Stimulated activated CD8-positive, alpha-beta memory T cell treated with anti-CD3 and anti-CD28 coated beads, Interleukin-2, amount 100 ng/mL, for 1 hour (primary cell): Measurements from ENCODE around the gene SAMD8.
"Not testable (repeated sequence)": the region's sequence is repeated elsewhere in the genome, so short reads cannot be mapped to it uniquely, and the experiment has no call there.

ENCODE experiments used
- DNase-seq, 2 donors: peaks; one replicate each; pipeline ENCODE4 v3.0.0-alpha.2; 2020; ENCODE audit warnings: low read depth in 2 of 2

SAMD8 gene

DNA sequence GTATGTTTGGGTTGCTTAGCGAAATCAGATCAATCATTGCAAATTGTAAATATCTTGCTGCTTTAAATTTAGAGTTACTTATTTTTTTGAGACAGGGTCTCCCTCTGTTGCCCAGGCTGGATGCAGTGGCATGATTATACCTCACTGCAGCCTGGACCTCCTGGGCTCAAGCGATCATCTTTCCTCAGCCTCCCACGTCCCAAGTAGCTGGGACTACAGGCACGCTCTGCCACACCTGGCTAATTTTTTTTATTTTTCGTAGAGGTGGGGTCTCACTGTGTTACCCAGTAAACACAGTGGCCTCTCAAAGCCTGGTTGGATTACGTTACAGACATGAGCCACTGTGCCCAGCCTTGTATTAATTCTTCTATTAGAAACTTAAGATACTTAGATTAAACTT lies 100.9 kb downstream of the SAMD8 start:
- no peak for DNase-seq

DNA sequence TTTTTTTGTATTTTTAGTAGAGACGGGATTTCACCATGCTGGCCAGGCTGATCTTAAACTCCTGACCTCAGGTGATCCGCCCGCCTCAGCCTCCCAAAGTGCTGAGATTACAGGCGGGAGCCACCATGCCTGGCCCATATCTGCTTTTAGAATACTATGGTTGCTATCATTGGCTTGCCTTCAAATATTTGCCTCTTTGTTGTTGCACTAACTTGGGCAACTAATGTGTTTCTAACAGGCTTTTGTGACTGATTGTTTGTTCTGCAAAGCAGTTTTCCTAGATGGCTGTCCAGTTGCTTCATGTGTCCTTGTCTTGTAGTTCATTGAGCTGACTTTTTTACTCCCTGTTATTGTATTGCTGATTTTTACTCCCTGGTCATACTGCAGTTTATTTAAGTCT lies 108.8 kb downstream of the SAMD8 start:
- no peak for DNase-seq

DNA sequence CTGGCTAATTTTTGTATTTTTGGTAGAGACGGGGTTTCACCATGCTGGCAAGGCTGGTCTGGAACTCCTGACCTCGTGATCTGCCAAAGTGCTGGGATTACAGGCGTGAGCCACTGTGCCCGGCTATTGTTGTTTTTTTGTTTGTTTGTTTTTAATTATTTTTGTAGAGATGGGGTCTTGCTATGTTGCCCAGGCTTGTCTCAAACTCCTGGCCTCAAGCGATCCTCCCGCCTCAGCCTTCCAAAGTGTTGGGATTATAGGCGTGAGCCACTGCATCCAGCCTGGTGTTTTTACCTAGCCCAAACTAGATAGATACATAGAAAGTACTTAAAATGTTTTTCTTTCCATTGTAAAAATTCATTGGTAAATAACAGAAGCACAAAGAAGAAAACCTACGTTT lies 110.0 kb downstream of the SAMD8 start:
- not testable (repeated sequence) for DNase-seq

DNA sequence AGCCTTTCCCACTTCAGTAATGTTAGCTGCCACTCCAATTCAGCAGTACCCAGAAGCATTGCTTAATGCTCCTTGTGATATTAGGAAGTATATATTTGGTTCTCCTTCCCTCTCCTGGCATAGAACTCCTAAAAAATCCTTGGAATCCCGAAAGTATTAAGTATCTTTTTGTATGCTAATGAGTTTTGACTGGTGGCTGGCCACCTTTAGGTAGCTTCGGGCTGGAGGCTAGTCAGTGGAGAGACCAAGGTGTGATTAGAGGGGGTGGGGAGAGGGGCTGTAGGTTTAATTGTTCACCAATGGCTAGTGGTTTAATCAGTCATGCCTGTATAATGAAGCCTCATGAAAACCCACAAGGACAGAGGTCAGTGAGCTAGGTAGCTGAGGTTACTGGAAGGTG lies 112.1 kb downstream of the SAMD8 start:
- no peak for DNase-seq

DNA sequence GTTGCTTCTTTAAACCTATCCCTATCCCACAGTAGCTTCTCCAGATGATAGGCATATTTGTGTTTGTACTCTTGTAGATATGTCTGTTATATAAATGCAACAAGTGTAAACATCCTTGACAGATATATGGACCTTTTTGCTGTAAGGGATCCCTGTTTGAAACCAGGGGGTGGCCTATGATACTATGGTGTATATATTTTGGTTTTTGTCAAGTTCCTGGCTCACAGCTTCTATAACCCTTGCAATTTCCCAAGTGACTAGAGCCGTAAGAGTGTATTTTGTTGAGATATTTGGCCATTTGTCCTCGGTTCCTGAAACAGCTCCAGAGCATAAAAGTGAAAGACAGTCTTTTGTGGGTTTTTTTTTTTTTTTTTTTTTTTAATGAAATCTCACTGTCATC lies 114.6 kb downstream of the SAMD8 start:
- DNase-seq, result no peak

DNA sequence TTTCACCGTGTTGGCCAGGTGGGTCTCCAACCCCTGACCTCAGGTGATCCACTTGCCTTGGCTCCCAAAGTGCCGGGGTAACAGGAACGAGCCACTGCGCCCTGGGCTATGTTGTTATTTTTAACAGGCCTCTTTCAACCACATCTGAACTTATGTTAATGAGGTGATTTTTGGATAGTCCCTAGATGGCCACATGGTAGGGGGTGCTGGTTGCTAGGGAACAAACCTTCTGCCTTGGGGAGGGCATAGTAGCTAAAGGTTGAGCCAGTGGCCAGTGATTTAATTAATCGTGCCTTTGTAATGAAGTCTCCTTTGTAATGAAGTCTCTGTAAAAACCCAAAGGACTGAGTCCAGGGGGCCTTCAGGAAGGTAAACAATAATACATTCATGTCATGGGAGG lies 115.2 kb downstream of the SAMD8 start:
- DNase-seq, result no peak

DNA sequence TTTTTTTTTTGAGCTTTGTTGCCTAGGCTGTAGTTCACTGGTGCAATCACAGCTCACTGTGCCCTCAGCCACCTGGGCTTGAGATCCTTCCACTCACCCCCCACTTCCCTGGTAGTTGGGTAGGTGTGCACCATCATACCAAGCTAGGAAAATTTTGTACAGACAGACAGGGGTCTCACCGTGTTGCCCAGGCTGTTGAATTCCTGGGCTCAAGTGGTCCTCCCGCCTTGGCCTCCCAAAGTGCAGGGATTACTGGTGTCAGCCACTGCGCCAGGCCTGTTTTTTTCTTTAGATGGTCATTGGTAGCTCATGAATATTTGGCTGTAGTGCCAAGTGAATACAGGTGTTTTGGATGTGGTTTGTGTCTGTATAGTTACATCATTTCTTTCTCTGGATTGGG lies 116.8 kb downstream of the SAMD8 start:
- DNase-seq, result no peak

DNA sequence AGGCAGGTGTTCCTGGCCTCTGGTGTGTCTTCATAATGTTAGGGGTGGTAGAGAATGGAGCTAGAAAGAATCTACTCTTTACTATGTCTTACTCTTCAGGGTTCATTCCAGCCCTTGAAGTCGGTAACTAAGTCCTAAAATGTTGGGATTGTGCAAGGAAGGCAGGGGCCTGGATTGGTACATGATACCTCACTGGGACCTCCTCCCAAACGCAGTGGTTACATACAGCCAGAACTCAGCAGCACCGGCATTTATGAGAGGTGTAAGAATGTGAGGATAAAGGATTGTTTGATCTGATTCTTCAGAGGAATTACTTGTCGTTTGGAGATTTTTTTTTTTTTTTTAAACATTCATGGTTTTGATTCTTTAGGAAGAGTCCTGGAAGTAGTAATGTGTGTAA lies 117.4 kb downstream of the SAMD8 start:
- no peak for DNase-seq

DNA sequence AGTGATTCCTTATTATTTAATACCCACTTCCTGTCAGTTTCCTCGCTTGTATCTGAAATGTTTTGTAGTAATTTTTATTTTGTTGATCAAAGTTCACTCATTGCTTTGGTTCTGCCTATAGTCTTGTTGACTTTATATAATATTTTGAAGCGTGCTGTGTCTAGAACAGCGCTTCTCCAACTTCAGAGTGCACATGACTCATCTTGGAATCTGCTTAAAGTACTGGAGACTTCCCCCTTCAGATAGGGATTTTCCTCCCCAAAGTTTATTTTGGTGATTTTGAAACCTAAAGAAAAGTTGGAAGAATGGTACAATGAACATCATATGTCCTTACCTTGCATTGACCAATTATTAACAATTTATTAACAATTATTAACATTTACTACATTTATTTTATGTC lies 118.5 kb downstream of the SAMD8 start:
- no peak for DNase-seq

DNA sequence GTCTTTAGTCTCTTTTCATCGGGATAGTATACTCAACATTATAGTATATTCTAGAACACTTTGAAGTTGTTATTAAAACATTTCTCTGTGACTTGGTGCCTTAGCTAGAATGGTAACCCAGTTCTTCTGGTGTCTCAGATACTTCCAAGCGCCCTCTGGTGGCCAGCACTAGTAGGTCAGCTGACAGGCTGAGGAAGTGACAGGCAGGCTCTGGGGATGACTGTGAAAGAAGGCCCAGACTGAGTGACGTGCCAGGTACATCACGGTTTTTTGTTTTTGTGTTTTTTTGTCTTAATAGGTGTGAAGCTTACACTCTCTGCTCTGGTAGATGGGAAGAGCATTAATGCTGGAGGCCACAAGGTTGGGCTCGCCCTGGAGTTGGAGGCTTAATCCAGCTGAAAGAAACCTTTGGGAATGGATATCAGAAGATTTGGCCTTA lies 119.2 kb downstream of the SAMD8 start:
- DNase-seq, result peak; percentile 88 to 91
